ENCODE results near the gene RAE1.

DNA sequence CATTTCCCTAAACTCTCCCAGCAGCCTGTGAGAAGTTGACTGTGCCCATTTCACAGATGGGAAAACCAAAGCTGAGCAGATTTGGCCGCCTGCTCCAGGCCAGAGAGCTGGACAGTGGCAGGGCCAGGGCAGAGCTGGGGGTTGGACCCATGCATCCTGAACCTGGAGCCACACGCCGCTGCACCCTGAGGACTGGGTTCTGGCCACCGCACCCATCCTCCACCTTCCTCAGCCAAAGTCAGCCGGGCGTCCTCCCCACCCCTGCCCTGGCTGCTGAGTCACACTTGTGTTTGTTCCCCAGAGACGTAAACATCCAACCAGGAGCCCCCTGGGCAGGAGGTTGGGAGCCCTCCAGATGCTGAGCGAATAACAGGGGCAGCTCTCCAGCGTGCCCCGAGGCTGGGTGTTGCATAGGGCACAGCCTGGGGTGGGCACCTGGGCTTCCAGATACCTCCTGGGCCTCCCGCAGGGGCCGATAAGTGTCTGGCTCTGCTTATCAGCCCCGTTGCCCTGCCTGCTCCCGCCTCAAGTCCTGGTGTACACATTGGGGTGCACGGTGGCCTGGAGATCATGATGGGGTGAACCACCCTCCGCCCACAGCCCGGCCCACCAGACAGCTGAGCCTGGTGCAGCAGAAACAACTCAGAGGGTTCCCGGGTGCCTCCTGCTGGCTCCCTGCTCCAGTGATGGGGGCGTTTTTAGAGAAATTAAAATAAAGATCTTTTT lies 64.0 kb downstream of the RAE1 start:
- TF ChIP-seq, protein P1, sequence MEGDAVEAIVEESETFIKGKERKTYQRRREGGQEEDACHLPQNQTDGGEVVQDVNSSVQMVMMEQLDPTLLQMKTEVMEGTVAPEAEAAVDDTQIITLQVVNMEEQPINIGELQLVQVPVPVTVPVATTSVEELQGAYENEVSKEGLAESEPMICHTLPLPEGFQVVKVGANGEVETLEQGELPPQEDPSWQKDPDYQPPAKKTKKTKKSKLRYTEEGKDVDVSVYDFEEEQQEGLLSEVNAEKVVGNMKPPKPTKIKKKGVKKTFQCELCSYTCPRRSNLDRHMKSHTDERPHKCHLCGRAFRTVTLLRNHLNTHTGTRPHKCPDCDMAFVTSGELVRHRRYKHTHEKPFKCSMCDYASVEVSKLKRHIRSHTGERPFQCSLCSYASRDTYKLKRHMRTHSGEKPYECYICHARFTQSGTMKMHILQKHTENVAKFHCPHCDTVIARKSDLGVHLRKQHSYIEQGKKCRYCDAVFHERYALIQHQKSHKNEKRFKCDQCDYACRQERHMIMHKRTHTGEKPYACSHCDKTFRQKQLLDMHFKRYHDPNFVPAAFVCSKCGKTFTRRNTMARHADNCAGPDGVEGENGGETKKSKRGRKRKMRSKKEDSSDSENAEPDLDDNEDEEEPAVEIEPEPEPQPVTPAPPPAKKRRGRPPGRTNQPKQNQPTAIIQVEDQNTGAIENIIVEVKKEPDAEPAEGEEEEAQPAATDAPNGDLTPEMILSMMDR (IDR thresholded peaks at IDR 0.05): no peak
- TF ChIP-seq CREB1 (CRISPR knock-in tag; IDR thresholded peaks at IDR 0.05) (no peak), NR1H2 (CRISPR knock-in tag; IDR thresholded peaks at IDR 0.05) (no peak), GABPB1 (CRISPR knock-in tag; IDR thresholded peaks at IDR 0.05) (no peak), RELA (CRISPR knock-in tag; IDR thresholded peaks at IDR 0.05; ENCODE audit: borderline replicate concordance) (no peak)
- TF ChIP-seq, protein P2, sequence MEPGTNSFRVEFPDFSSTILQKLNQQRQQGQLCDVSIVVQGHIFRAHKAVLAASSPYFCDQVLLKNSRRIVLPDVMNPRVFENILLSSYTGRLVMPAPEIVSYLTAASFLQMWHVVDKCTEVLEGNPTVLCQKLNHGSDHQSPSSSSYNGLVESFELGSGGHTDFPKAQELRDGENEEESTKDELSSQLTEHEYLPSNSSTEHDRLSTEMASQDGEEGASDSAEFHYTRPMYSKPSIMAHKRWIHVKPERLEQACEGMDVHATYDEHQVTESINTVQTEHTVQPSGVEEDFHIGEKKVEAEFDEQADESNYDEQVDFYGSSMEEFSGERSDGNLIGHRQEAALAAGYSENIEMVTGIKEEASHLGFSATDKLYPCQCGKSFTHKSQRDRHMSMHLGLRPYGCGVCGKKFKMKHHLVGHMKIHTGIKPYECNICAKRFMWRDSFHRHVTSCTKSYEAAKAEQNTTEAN (CRISPR knock-in tag; IDR thresholded peaks at IDR 0.05): no peak
- TF ChIP-seq, protein P3, sequence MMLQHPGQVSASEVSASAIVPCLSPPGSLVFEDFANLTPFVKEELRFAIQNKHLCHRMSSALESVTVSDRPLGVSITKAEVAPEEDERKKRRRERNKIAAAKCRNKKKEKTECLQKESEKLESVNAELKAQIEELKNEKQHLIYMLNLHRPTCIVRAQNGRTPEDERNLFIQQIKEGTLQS (CRISPR knock-in tag; conservative IDR thresholded peaks at IDR 0.05): no peak
- TF ChIP-seq, protein P4, sequence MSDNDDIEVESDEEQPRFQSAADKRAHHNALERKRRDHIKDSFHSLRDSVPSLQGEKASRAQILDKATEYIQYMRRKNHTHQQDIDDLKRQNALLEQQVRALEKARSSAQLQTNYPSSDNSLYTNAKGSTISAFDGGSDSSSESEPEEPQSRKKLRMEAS (CRISPR knock-in tag; IDR thresholded peaks at IDR 0.05): no peak
- TF ChIP-seq, protein P5, sequence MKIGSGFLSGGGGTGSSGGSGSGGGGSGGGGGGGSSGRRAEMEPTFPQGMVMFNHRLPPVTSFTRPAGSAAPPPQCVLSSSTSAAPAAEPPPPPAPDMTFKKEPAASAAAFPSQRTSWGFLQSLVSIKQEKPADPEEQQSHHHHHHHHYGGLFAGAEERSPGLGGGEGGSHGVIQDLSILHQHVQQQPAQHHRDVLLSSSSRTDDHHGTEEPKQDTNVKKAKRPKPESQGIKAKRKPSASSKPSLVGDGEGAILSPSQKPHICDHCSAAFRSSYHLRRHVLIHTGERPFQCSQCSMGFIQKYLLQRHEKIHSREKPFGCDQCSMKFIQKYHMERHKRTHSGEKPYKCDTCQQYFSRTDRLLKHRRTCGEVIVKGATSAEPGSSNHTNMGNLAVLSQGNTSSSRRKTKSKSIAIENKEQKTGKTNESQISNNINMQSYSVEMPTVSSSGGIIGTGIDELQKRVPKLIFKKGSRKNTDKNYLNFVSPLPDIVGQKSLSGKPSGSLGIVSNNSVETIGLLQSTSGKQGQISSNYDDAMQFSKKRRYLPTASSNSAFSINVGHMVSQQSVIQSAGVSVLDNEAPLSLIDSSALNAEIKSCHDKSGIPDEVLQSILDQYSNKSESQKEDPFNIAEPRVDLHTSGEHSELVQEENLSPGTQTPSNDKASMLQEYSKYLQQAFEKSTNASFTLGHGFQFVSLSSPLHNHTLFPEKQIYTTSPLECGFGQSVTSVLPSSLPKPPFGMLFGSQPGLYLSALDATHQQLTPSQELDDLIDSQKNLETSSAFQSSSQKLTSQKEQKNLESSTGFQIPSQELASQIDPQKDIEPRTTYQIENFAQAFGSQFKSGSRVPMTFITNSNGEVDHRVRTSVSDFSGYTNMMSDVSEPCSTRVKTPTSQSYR (CRISPR knock-in tag; IDR thresholded peaks at IDR 0.05): no peak
- TF ChIP-seq, protein P6, sequence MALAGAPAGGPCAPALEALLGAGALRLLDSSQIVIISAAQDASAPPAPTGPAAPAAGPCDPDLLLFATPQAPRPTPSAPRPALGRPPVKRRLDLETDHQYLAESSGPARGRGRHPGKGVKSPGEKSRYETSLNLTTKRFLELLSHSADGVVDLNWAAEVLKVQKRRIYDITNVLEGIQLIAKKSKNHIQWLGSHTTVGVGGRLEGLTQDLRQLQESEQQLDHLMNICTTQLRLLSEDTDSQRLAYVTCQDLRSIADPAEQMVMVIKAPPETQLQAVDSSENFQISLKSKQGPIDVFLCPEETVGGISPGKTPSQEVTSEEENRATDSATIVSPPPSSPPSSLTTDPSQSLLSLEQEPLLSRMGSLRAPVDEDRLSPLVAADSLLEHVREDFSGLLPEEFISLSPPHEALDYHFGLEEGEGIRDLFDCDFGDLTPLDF (CRISPR knock-in tag; IDR thresholded peaks at IDR 0.05): no peak
- TF ChIP-seq, protein P7, sequence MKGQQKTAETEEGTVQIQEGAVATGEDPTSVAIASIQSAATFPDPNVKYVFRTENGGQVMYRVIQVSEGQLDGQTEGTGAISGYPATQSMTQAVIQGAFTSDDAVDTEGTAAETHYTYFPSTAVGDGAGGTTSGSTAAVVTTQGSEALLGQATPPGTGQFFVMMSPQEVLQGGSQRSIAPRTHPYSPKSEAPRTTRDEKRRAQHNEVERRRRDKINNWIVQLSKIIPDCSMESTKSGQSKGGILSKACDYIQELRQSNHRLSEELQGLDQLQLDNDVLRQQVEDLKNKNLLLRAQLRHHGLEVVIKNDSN (CRISPR knock-in tag; IDR thresholded peaks at IDR 0.05): no peak
- TF ChIP-seq, protein P8, sequence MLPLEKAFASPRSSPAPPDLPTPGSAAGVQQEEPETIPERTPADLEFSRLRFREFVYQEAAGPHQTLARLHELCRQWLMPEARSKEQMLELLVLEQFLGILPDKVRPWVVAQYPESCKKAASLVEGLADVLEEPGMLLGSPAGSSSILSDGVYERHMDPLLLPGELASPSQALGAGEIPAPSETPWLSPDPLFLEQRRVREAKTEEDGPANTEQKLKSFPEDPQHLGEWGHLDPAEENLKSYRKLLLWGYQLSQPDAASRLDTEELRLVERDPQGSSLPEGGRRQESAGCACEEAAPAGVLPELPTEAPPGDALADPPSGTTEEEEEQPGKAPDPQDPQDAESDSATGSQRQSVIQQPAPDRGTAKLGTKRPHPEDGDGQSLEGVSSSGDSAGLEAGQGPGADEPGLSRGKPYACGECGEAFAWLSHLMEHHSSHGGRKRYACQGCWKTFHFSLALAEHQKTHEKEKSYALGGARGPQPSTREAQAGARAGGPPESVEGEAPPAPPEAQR (CRISPR knock-in tag; IDR thresholded peaks at IDR 0.05): no peak

All from WTC11 (cell line).